GM10847 (cell line): ENCODE measurements around the gene ECE1.

Source experiments
- POLR2A ChIP-seq: IDR thresholded peaks from 2 replicates; pipeline ENCODE4 v1.6.1; 2011; ENCODE audit not compliant: insufficient read length; ENCODE audit errors: extremely low read depth

The ECE1 gene

GRCh38 chr1:21289700-21290545 lies at the start of gene ECE1:
TSS of gene ECE1 (minus strand) at chr1:21290463. CDS start at chr1:21290414, 49 bp downstream.
- no peak for TF ChIP-seq POLR2A

GRCh38 chr1:21339356-21340229 lies 49.3 kb upstream of the ECE1 start:
- TF ChIP-seq POLR2A = no peak

- TF ChIP-seq POLR2A = no peak
Observed at GRCh38 chr1:21338573-21339355, 48.5 kb upstream of the ECE1 start.

GRCh38 chr1:21337928-21338572 lies 47.8 kb upstream of the ECE1 start:
- TF ChIP-seq POLR2A = no peak

GRCh38 chr1:21337454-21337927 lies 47.2 kb upstream of the ECE1 start:
- TF ChIP-seq POLR2A = no peak

- no peak for TF ChIP-seq POLR2A
Observed at GRCh38 chr1:21337010-21337437, 46.8 kb upstream of the ECE1 start.

- TF ChIP-seq POLR2A = no peak
Observed at GRCh38 chr1:21335750-21336224, 45.5 kb upstream of the ECE1 start.

- TF ChIP-seq POLR2A = no peak
Observed at GRCh38 chr1:21335088-21335691, 44.9 kb upstream of the ECE1 start.

GRCh38 chr1:21334214-21335087 lies 44.2 kb upstream of the ECE1 start:
- TF ChIP-seq POLR2A = no peak

GRCh38 chr1:21333824-21334213 lies 43.6 kb upstream of the ECE1 start:
- TF ChIP-seq POLR2A = no peak

- TF ChIP-seq POLR2A = no peak
Observed at GRCh38 chr1:21332554-21333311, 42.5 kb upstream of the ECE1 start.

- TF ChIP-seq POLR2A = no peak
Observed at GRCh38 chr1:21331752-21332478, 41.7 kb upstream of the ECE1 start.
